ENCODE data around the gene PRSS21.
A peak's percentile ranks its signal among the peaks of the same experiment; 100 is the strongest.

PRSS21 gene

GRCh38 chr16:2825906-2826305 lies 8.9 kb downstream of the PRSS21 start:
- no peak for DNase-seq (ENCODE audit: low read depth)

GRCh38 chr16:2826591-2827373 lies 9.7 kb downstream of the PRSS21 start:
- no peak for DNase-seq (ENCODE audit: low read depth)

GRCh38 chr16:2827374-2827791 lies 10.3 kb downstream of the PRSS21 start:
- DNase-seq (ENCODE audit: low read depth) = no peak

- no peak for DNase-seq (ENCODE audit: low read depth)
These were observed 10.9 kb downstream of the PRSS21 start for GRCh38 chr16:2827831-2828520.

GRCh38 chr16:2828521-2828840 lies 11.4 kb downstream of the PRSS21 start:
- DNase-seq (ENCODE audit: low read depth) = no peak

- DNase-seq (ENCODE audit: low read depth) = no peak
These were observed 11.9 kb downstream of the PRSS21 start for GRCh38 chr16:2828876-2829430.

- no peak for DNase-seq (ENCODE audit: low read depth)
These were observed 12.7 kb downstream of the PRSS21 start, which contains the start of gene ZG16B for GRCh38 chr16:2829501-2830354. ZG16B (plus strand) TSS chr16:2830303; CDS start chr16:2830442, 139 bp downstream.

GRCh38 chr16:2830355-2830695 lies 13.3 kb downstream of the PRSS21 start:
- DNase-seq (ENCODE audit: low read depth) = no peak

- DNase-seq (ENCODE audit: low read depth) = no peak
These were observed 14.2 kb downstream of the PRSS21 start for GRCh38 chr16:2831203-2831602.

GRCh38 chr16:2833776-2834175 lies 16.7 kb downstream of the PRSS21 start:
- no peak for DNase-seq (ENCODE audit: low read depth)

GRCh38 chr16:2834968-2835367 lies 17.9 kb downstream of the PRSS21 start:
- DNase-seq (ENCODE audit: low read depth) = no peak

GRCh38 chr16:2835638-2836493 lies 18.8 kb downstream of the PRSS21 start:
- no peak for DNase-seq (ENCODE audit: low read depth)

- DNase-seq (ENCODE audit: low read depth) = no peak
These were observed 19.8 kb downstream of the PRSS21 start for GRCh38 chr16:2836646-2837508.

GRCh38 chr16:2838928-2839327 lies 21.9 kb downstream of the PRSS21 start:
- DNase-seq (ENCODE audit: low read depth) = peak; percentile 42

- DNase-seq (ENCODE audit: low read depth) = no peak
These were observed 22.8 kb downstream of the PRSS21 start for GRCh38 chr16:2839650-2840450.

- DNase-seq (ENCODE audit: low read depth) = no peak
These were observed 23.9 kb downstream of the PRSS21 start for GRCh38 chr16:2840914-2841313.

- DNase-seq (ENCODE audit: low read depth) = no peak
These were observed 24.7 kb downstream of the PRSS21 start for GRCh38 chr16:2841606-2842339.

- peak; percentile 87 for DNase-seq (ENCODE audit: low read depth)
These were observed 25.4 kb downstream of the PRSS21 start for GRCh38 chr16:2842340-2843000.
